GM23248 (cell line): ENCODE measurements around the gene CHRM4.

Experiments used
- EZH2 ChIP-seq: fragments of 200-600 bp; sonication (generic); IDR thresholded peaks from 2 replicates; pipeline ENCODE4 v1.6.1; 2018; ENCODE audit warnings: antibody characterized with exemption, mild to moderate bottlenecking; ENCODE audit not compliant: insufficient read depth, poor library complexity, severe bottlenecking
- EZH2phosphoT487 ChIP-seq: fragments of 200-600 bp; sonication (generic); IDR thresholded peaks from 2 replicates; pipeline ENCODE4 v1.6.1; 2018; ENCODE audit warnings: antibody characterized with exemption, moderate library complexity, mild to moderate bottlenecking, low read depth; ENCODE audit not compliant: insufficient read depth

DNA sequence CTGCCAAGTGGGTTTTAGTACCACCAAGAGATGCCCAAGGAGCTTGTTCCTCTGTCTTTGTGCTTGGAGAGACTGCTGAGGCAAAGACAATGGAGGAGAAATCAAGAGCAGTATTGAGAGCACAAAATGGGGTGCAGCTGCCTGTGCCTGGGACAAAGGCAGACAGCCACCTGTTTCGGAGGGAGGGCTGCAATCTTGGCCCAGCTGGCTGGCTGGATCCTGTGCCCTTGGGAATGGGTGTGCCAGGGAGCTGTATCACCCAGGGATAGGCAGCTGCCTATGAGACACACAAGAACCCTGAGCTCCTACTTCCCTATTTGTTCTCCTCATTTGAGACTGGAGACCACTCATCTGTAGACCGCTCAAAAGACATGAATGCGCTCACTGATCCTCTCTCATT lies 23.3 kb upstream of the CHRM4 start:
- TF ChIP-seq EZH2phosphoT487 (no peak), EZH2 (no peak)
